ENCODE measurements around the gene MRTFB. TPM values are rescaled to one million over a fixed set of nuclear protein-coding genes. Genes with fewer than 3 reads are reported as not detected.

The MRTFB gene
- total RNA-seq, 6 experiments from 2014 or later, result 15.7 to 23.9 (median 18.6) TPM

DNA sequence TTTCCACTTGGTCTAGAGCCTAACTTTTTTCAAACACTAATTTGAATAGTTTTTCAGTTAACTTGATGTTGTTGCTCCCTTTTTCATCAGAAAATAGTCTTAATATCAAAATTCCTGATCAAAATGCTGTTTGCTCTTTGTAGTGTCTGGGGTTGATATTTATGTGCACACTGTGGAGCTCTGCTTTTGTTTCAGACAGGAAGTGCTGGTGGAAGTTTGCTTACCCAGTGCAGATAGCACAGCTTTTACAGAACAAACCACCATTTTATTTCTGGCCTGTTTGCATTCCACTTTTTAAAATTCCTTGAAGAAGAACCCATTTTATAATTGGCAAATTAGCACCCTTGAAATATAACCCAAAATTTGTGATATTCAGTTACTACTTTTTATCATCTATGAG lies 125.4 kb downstream of the MRTFB start:
- DNase-seq (no peak), ATAC-seq (peak in 3 of 4 donors; percentile 47 to 61 (median 49))
- intact Hi-C loops (cut with DNase I), result no loop called here
- H3K4me3 ChIP-seq, result no peak overlapping the region
- no peaks in the 10 kb centered on the region for H3K9me3 ChIP-seq
- no peak for TF ChIP-seq POLR2A (IDR thresholded peaks at IDR 0.05)
- TF ChIP-seq, protein P1, sequence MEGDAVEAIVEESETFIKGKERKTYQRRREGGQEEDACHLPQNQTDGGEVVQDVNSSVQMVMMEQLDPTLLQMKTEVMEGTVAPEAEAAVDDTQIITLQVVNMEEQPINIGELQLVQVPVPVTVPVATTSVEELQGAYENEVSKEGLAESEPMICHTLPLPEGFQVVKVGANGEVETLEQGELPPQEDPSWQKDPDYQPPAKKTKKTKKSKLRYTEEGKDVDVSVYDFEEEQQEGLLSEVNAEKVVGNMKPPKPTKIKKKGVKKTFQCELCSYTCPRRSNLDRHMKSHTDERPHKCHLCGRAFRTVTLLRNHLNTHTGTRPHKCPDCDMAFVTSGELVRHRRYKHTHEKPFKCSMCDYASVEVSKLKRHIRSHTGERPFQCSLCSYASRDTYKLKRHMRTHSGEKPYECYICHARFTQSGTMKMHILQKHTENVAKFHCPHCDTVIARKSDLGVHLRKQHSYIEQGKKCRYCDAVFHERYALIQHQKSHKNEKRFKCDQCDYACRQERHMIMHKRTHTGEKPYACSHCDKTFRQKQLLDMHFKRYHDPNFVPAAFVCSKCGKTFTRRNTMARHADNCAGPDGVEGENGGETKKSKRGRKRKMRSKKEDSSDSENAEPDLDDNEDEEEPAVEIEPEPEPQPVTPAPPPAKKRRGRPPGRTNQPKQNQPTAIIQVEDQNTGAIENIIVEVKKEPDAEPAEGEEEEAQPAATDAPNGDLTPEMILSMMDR (IDR thresholded peaks at IDR 0.05), result no peak
- H3K27ac ChIP-seq, result no peak overlapping the region
- H3K27me3 ChIP-seq, result no peaks in the 10 kb centered on the region
- no peaks in the 10 kb centered on the region for H3K36me3 ChIP-seq
- no peaks in the 10 kb centered on the region for H3K4me1 ChIP-seq

DNA sequence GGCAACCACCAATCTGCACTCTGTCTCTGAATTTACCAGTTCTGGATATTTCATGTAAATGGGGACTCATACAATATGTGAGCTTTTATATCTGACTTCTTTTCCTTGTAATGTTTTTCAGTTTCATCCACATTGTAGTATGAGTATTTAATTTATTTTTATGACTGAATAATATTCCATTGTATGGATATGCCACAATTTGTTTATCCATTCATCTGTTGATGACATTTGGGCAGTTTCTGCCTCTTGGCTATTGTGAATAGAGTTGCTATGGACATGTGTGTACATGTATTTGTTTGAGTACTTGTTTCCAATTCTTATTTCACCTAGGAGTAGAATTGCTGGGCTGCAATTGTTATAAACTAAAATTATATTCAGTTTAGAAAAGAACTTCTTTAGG lies 126.9 kb downstream of the MRTFB start:
- TF ChIP-seq POLR2A (IDR thresholded peaks at IDR 0.05), result no peak
- TF ChIP-seq, protein P1 (IDR thresholded peaks at IDR 0.05), result no peak
- Histone ChIP-seq H3K27ac (no peak overlapping the region), H3K36me3 (no peaks in the 10 kb centered on the region), H3K4me3 (no peak overlapping the region), H3K4me1 (peaks cover 0 to 4% (median 2%) of the 10 kb centered on the region in 4 donors), H3K27me3 (no peaks in the 10 kb centered on the region), H3K9me3 (no peaks in the 10 kb centered on the region)
- intact Hi-C loops (cut with DNase I), result no loop called here
- DNase-seq (no peak), ATAC-seq (no peak)

DNA sequence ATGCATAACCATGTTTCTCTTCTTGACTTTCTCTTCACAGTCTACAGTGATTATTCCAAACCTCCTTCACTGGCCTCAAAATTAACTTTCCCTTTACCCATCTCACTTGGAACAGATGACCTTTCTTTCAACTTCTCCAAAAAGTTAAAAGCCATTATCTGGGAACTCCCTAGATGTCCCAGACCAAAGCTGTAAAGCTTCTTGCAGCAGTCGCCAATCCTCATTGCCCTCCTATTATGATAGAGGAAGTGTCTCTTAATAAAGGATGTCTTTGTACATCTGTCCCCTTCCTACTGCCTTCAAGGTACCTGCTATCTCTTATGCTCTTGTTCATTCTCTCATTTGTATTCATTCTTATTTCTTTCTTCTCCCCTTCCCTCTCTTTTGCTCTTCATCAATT lies 127.5 kb downstream of the MRTFB start:
- Histone ChIP-seq H3K9me3 (no peaks in the 10 kb centered on the region), H3K27ac (no peak overlapping the region), H3K4me3 (no peak overlapping the region), H3K27me3 (no peaks in the 10 kb centered on the region), H3K4me1 (peaks cover 0 to 7% (median 3%) of the 10 kb centered on the region in 4 donors), H3K36me3 (no peaks in the 10 kb centered on the region)
- ATAC-seq, result no peak
- intact Hi-C loops (cut with DNase I), result no loop called here
- no peak for DNase-seq
- no CpG with 5 or more reads among the region's 1 CpG for WGBS (ENCODE audit: insufficient coverage, low coverage, low lambda C conversion rate, missing lambda C conversion rate)
- TF ChIP-seq, protein P1 (IDR thresholded peaks at IDR 0.05), result no peak
- no peak for TF ChIP-seq POLR2A (IDR thresholded peaks at IDR 0.05)

DNA sequence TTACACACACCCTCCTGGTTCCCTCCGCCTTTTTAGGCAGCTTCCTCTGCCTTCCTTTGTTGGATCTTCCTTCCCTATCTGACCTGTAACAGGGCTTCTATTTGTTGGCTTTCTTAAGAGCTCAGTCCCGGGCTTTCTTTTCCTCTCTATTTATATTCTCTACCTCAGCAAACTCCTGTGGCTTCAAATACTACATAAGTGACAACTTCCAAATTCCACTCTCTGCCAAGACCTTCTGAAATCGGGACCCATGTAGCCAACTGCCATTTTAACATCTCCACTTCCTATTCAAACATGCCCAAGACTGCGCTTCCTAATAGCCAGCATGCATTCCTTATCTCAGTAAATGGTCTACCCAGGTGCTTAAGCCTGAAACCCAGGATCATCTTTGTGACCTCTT lies 128.1 kb downstream of the MRTFB start:
- H3K4me3 ChIP-seq, result no peak overlapping the region
- TF ChIP-seq, protein P1 (IDR thresholded peaks at IDR 0.05), result no peak
- TF ChIP-seq POLR2A (IDR thresholded peaks at IDR 0.05), result no peak
- ATAC-seq (no peak), DNase-seq (no peak)
- no peaks in the 10 kb centered on the region for H3K36me3 ChIP-seq
- no peaks in the 10 kb centered on the region for H3K9me3 ChIP-seq
- no peaks in the 10 kb centered on the region for H3K27me3 ChIP-seq
- peaks cover 0 to 7% (median 3%) of the 10 kb centered on the region in 4 donors for H3K4me1 ChIP-seq
- H3K27ac ChIP-seq, result no peak overlapping the region
- WGBS (ENCODE audit: insufficient coverage, low coverage, low lambda C conversion rate, missing lambda C conversion rate), result 82% methylated on average over 4 of the region's 4 CpGs
- intact Hi-C loops (cut with DNase I), result no loop called here

DNA sequence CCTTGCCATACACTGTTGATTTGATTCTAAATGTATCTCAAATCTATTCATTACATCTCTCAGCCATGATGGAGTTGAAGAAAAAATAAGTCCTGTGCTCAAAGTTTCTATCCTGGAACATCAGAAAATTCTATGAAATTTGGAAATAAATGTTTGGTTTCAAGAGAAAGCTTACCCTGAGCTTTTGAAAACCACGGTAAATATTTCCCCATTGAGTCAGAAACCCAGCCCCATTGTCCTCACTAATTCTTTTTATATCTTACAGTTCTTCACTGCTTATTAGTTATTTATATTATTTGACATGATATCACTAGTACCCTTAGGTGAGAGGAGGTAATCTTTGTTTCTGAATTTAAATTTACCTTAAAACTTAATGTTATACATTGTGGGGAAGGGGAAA lies 128.5 kb downstream of the MRTFB start:
- peaks cover 0 to 7% (median 3%) of the 10 kb centered on the region in 4 donors for H3K4me1 ChIP-seq
- H3K36me3 ChIP-seq, result no peaks in the 10 kb centered on the region
- TF ChIP-seq POLR2A (IDR thresholded peaks at IDR 0.05), result no peak
- H3K27ac ChIP-seq, result no peak overlapping the region
- ATAC-seq (no peak), DNase-seq (no peak)
- 93% methylated on average over 1 of the region's 1 CpG for WGBS (ENCODE audit: insufficient coverage, low coverage, low lambda C conversion rate, missing lambda C conversion rate)
- no peaks in the 10 kb centered on the region for H3K27me3 ChIP-seq
- no peaks in the 10 kb centered on the region for H3K9me3 ChIP-seq
- intact Hi-C loops (cut with DNase I), result no loop called here
- no peak overlapping the region for H3K4me3 ChIP-seq
